Activated T-cell treated with anti-CD3 and anti-CD28 coated beads, Interleukin-2, amount 50 U/mL, for 4 hours (primary cell): Measurements from ENCODE around the gene KIAA0513. TPM values are rescaled to one million over a fixed set of nuclear protein-coding genes. Genes with fewer than 3 reads are reported as not detected.
A peak's percentile ranks its signal among the peaks of the same experiment; 100 is the strongest.

Experiments
- ATAC-seq, 2 donors: fragments of 200-7000 bp; cut with Tn5 transposase; one replicate each; pipeline ENCODE4 v1.10.0; 2021
- DNase-seq: peaks from one replicate; pipeline ENCODE4 v3.0.0-alpha.2; 2020
- H3K27me3 Mint-ChIP-seq: one replicate; pipeline ENCODE4 v1.8.0; 2021; ENCODE audit warnings: low read depth, mixed read lengths
- H3K36me3 Mint-ChIP-seq: one replicate; pipeline ENCODE4 v1.8.0; 2022; ENCODE audit warnings: mixed read lengths; ENCODE audit not compliant: insufficient read depth
- H3K4me1 Mint-ChIP-seq: one replicate; pipeline ENCODE4 v1.8.0; 2021; ENCODE audit warnings: low read depth, mixed read lengths
- H3K4me3 Mint-ChIP-seq: one replicate; pipeline ENCODE4 v1.8.0; 2021; ENCODE audit warnings: mild to moderate bottlenecking, moderate library complexity, mixed read lengths
- H3K9me3 Mint-ChIP-seq: one replicate; pipeline ENCODE4 v1.8.0; 2021; ENCODE audit warnings: mixed read lengths
- total RNA-seq, 3 donors: library from RNA; stranded (reverse); gene quantifications; one replicate each; pipeline ENCODE4 v1.2.1, GENCODE V29; 2021

Gene KIAA0513
- total RNA-seq, 3 donors from 2014 or later = 13.6 to 19.6 (median 17.6) TPM

DNA sequence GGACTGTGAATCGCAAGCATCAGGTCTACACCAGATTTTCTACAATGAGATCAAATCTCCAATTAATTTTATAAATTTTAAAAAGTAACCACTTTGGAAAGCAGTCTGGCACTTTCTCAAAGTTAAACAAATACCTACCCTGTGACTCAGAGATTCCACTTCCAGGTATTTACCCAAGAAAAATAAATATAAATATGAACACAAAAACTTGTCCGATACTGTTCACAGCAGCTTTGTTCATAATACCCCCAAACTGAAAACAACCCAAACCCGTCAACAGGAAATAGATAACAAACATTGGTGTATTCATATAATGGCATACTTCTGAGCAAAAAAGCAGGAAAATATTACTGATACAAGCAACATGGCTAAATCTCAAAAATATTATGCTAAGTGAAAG is 28.4 kb upstream of the KIAA0513 start:
- no peaks in the 10 kb centered on the region for H3K27me3 Mint-ChIP-seq
- H3K4me3 Mint-ChIP-seq = no peak overlapping the region

DNA sequence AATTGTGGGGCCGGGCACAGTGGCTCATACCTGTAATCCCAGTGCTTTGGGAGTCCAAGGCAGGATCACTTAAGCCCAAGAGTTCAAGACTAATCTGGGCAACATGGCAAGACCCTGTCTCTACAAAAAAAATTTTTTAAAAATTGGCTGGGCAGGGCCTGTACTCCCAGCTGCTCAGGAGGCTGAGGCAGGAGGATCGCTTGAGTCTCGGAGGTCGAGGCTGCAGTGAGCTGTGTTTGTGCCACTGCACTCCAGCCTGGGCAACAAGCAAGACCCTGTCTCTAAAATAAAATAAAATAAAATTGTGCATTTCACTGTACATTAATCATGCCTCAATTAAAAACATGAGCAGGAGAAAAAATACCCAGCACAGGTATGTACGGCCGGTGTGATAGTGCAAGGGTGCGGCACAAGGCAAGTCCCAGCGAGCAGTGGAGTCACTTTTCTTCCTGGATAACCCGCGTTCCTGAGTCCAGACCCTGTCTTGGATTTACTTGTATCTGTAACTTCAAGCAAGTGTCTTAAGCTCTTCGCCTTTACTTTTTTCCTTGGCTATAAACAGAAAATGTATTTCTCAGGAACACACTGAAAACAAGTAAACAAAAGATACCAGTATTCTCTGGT is 27.6 kb upstream of the KIAA0513 start:
- no peak overlapping the region for H3K4me3 Mint-ChIP-seq

More for the DNA sequence above, 28.4 kb upstream of the KIAA0513 start:
- DNase-seq (no peak), ATAC-seq (no peak)
- peaks cover 42% of the 10 kb centered on the region for H3K4me1 Mint-ChIP-seq
- no peaks in the 10 kb centered on the region for H3K9me3 Mint-ChIP-seq
- H3K36me3 Mint-ChIP-seq = peaks cover 17% of the 10 kb centered on the region

DNA sequence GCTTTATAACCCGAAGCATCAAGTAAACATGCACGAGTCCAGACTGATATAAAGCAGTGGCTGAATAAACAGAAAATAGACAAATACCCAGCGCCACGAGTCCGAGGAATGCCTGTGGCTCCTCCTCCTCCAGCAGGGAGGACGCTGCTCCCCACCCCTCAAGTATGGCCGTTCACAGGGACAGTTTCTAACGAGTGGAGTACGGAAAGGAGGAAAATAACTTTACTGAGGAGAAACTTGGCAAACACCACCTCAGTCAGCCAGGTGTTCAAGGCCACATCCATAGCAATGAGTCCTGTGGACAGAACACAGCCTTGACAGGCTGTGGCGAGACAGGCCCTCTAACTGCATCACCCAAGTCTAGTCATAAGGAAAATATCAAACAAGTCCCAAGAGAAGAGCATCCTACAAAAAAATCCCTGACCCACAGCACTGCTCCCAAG is 25.5 kb upstream of the KIAA0513 start:
- no peaks in the 10 kb centered on the region for H3K27me3 Mint-ChIP-seq
- no peak overlapping the region for H3K4me3 Mint-ChIP-seq
- ATAC-seq (no peak), DNase-seq (no peak)
- peaks cover 50% of the 10 kb centered on the region for H3K4me1 Mint-ChIP-seq
- peaks cover 11% of the 10 kb centered on the region for H3K36me3 Mint-ChIP-seq
- no peaks in the 10 kb centered on the region for H3K9me3 Mint-ChIP-seq

More for the DNA sequence above, 27.6 kb upstream of the KIAA0513 start:
- DNase-seq (no peak), ATAC-seq (no peak)
- Mint-ChIP-seq H3K36me3 (peaks cover 14% of the 10 kb centered on the region), H3K4me1 (peaks cover 47% of the 10 kb centered on the region), H3K9me3 (no peaks in the 10 kb centered on the region), H3K27me3 (no peaks in the 10 kb centered on the region)

DNA sequence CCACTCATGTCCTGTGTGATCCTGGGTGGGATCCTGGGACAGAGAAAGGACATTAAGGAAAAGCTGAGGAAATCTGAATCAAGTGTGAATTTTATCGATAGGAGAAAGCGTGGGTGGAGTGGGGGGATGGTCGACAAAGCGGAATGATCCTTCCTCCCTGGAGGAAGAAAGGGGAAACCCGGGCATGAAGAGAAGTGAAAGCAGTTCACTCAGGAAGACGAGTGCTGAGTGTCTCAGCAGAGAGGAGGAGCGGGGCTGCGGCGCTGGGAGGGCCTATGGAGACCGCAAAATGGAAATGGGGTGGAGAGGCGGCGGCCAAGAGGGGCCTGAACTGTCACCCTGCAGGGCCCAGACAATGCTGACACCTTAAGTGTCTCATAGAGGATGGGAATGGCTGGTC is 25.0 kb upstream of the KIAA0513 start:
- H3K4me3 Mint-ChIP-seq = peak overlapping the region; percentile 44
- no peak for DNase-seq
- H3K27me3 Mint-ChIP-seq = no peaks in the 10 kb centered on the region
- no peak for ATAC-seq
- H3K9me3 Mint-ChIP-seq = no peaks in the 10 kb centered on the region
- peaks cover 11% of the 10 kb centered on the region for H3K36me3 Mint-ChIP-seq
- H3K4me1 Mint-ChIP-seq = peaks cover 55% of the 10 kb centered on the region

DNA sequence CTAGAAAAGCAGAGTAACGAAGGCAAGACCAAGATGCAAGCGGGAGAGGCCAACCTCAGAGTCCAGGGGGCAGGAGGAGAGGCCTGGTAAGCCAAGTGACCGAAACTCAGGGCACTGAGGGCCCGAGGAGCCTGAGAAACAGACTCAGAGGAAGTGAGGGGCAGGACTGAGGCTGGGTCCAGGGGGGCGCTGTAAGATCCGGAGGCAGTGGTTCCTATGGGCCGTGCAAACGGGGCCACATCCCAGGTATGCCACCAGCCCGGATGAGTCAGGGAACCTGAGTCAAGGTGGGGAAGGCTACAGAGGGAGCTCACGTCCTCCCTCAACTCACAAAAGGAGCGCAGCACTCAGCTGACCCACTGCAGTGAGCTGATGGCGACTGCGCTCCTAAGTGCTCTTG is 24.5 kb upstream of the KIAA0513 start:
- Mint-ChIP-seq H3K27me3 (no peaks in the 10 kb centered on the region), H3K4me3 (peak overlapping the region; percentile 44), H3K4me1 (peaks cover 58% of the 10 kb centered on the region), H3K9me3 (no peaks in the 10 kb centered on the region), H3K36me3 (peaks cover 11% of the 10 kb centered on the region)
- DNase-seq = no peak
- no peak for ATAC-seq

DNA sequence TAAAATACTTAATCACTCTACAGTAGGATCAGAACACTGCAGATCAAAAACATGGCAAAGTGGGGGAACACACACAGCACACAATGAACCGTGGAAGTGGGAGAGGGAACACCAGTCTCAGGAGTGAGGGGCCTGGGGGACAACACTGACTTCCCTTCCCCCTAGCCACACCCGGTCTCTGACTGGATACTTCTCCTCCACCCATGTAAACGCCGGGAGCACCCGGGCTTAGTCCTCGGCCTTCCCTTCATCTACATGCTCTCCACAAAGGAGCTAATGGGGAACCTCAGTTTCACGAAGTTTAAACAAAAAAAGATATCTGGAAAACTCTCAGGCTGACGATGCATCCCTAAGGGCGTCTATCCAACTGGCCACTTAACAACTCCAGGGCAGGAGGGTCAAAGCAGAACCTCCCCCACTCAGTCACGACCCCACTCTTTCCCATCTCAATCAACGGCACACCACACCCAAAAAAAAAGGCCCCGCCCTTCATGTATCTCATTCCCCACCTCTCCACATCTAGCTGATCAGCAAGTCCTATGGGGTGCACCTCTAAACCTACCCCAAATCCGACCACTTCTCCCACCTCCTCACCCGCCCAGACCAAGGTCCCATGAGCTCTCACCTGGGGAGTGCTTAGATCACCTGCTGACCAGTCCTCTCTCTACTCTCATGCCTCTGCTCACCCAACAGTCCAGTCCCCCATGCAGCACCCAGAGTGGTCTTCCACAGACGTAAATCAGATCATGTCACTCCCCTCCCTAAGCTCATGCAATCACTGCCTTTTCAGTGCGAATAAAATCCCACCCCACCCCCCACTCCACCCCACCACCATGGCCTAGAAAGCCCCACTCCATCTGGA is 23.6 kb upstream of the KIAA0513 start:
- H3K36me3 Mint-ChIP-seq = peaks cover 11% of the 10 kb centered on the region
- H3K4me3 Mint-ChIP-seq = no peak overlapping the region
- H3K4me1 Mint-ChIP-seq = peaks cover 60% of the 10 kb centered on the region
- H3K27me3 Mint-ChIP-seq = no peaks in the 10 kb centered on the region
- DNase-seq = no peak
- ATAC-seq = no peak
- no peaks in the 10 kb centered on the region for H3K9me3 Mint-ChIP-seq

DNA sequence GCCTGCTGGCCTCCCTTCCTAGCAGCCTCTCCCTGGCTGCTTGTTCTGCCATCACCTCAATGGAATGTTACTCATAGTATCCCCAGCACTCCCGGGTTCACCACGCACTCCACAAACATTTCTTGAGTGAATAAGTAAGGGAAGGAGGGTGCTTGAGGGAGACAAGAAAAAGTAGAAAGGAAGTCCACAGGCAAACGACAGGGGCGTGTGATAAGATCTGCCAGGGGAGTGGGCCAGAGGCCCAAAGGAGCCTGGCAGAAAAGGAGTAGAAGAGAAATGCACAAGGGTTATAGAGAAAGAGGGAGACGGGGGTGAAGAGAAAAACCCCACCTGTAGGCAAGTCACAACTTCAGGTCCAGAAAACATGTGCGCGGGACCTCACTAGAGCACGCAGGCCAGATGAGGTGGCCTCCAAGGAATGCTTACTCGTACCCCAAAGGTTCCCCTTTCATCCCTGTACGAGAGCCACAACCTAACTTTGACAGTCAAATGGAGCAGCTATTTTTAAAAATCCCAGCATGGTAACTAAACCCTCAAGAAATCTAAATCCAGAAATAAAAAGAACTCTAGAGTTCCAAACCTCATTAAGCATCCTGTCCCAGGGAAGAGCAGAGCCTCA is 22.9 kb upstream of the KIAA0513 start:
- Mint-ChIP-seq H3K4me3 (no peak overlapping the region), H3K9me3 (no peaks in the 10 kb centered on the region), H3K36me3 (peaks cover 8% of the 10 kb centered on the region), H3K27me3 (no peaks in the 10 kb centered on the region), H3K4me1 (peaks cover 60% of the 10 kb centered on the region)
- DNase-seq (no peak), ATAC-seq (no peak)

DNA sequence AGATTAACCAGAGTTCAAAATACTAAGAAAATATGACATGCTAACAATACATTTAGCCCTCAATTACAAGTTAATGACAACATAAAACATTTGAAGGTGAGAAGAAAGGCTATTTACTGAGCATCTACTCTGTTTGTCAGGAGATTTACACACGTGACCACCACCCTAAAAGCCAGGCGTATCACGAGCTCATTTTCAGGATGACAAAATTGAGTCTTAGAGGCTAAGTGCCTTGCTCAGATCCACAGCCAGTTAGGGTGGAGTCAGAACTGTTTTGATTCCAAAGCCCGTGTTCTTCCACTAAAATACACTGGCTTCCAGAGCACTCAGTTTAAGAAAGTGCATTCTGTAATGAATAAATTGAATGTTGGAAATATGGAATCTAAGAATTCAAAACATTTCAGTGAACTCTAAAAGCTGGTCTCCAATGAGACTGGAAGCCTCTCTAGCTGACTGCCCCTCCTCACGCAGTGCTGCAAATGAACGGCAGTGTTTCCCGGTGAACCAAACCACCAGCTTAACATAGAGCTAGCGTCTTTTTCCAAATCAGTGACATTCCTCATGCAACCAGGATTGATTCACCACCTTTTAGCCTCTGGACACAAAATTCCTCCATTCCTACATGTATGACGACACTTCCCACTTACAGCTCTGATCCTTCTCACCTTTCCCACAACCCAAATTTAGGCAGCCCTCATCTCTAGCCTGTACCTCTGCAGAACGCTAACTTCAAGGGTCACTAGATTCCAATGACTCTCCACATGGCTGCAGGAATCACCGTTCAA is 22.1 kb upstream of the KIAA0513 start:
- no peaks in the 10 kb centered on the region for H3K9me3 Mint-ChIP-seq
- no peak overlapping the region for H3K4me3 Mint-ChIP-seq
- H3K36me3 Mint-ChIP-seq = peaks cover 8% of the 10 kb centered on the region
- DNase-seq = no peak
- no peaks in the 10 kb centered on the region for H3K27me3 Mint-ChIP-seq
- ATAC-seq = no peak
- H3K4me1 Mint-ChIP-seq = peaks cover 68% of the 10 kb centered on the region

DNA sequence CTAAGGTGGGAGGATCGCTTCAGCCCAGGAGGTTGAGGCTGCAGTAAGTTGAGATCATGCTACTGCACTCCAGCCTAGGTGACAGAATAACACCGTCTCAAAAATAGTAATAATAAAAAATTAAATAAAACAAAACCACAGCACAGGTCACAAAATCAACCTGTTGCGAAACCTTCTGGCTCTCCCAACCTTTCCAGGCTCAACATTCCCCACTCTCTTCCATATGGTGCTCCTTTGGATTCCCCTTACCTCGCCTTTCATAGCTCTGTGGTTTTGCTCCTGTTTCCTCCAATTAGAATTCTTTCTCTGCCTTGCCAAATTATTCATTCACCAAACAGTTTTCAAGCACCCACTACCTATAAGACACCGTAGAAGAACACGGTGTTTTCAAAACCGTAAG is 21.0 kb upstream of the KIAA0513 start:
- Mint-ChIP-seq H3K9me3 (no peaks in the 10 kb centered on the region), H3K36me3 (peaks cover 8% of the 10 kb centered on the region), H3K27me3 (no peaks in the 10 kb centered on the region), H3K4me3 (no peak overlapping the region), H3K4me1 (peaks cover 70% of the 10 kb centered on the region)
- no peak for DNase-seq
- no peak for ATAC-seq

DNA sequence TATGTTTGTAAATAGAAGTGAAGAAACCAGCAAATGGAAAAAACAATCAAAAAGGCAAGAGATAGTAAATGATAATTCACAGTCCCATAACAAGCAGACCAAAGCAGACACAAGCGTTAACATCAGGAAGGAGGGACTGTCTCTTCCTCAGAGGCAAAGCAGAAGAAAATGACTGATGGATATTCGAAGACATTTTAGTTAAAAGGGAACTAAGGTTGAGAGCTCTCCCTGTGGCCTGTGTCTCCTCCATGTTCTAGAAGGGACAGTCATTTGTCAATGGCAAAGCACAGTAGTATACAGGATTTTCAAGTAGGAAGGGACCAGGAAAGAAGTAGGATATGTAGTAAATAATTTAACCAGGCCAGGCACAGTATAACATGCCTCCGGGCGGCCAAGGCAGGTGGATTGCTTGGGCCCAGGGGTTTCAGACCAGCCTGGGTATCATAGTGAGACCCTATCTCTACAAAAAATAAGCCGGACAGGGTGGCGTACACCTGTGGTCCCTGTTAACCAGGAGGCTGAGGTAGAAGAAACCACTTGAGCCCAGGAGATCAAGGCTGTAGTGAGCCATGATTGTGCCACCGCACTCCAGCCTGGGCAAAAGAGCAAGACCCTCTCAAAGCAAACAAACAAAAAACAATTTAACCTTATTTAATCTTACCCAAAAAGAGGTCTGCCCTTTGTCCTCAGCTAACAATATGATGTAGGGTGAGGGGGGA is 19.9 kb upstream of the KIAA0513 start:
- no peak for ATAC-seq
- Mint-ChIP-seq H3K27me3 (no peaks in the 10 kb centered on the region), H3K4me3 (no peak overlapping the region), H3K9me3 (no peaks in the 10 kb centered on the region), H3K4me1 (peaks cover 64% of the 10 kb centered on the region), H3K36me3 (peaks cover 8% of the 10 kb centered on the region)
- no peak for DNase-seq

DNA sequence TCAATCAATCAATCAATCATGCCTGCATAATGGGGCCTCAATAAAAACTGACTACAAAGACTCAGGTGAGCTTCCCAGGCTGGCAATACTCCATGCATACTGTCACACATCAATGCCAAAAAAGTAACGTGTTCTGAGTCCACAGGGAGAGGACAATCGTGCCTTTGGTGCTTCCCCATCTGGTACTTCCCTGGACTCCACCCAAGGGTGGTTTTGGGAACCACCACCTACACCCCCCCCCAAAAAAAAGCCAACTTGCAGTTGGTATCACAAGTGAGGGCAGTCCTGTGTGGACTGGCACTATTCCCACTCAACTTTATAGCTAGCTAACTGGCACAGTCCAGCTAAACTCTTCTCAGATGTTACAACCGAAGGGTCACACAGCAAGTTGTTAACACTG is 19.3 kb upstream of the KIAA0513 start:
- H3K4me1 Mint-ChIP-seq = peaks cover 58% of the 10 kb centered on the region
- no peak overlapping the region for H3K4me3 Mint-ChIP-seq

DNA sequence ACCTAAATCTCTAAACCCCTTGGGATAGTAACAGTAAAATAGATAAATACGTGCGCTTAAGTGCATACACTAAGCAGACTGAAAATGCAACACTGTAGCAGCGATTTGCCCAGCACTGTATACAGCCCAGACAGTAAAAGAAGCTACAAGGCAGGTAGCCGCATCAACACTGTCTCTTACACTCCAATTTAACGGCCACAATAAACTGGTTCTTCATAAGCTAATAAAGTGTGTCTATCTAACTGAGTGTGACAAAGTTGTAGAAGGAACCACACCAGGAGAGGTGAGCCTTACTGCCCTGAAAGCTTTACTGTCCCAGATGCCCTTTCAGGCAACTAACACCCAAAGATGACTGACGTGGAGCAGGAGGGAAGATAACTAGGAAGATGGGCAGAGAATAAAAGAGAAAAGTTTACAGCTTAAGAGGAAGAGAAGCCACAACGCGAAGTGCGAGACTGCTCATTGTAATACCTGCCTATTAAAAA is 17.1 kb upstream of the KIAA0513 start:
- DNase-seq = no peak
- no peaks in the 10 kb centered on the region for H3K9me3 Mint-ChIP-seq
- no peak for ATAC-seq
- peaks cover 6% of the 10 kb centered on the region for H3K36me3 Mint-ChIP-seq
- peaks cover 2% of the 10 kb centered on the region for H3K27me3 Mint-ChIP-seq
- H3K4me1 Mint-ChIP-seq = peaks cover 38% of the 10 kb centered on the region
- H3K4me3 Mint-ChIP-seq = peak overlapping the region; percentile 92

More for the DNA sequence above, 19.3 kb upstream of the KIAA0513 start:
- DNase-seq = no peak
- Mint-ChIP-seq H3K27me3 (no peaks in the 10 kb centered on the region), H3K9me3 (no peaks in the 10 kb centered on the region), H3K36me3 (peaks cover 8% of the 10 kb centered on the region)
- no peak for ATAC-seq
